Panc1 (cell line): ENCODE data around the gene ADGRF1.

Experiments
- SIN3A ChIP-seq: IDR thresholded peaks from 2 replicates; pipeline ENCODE4 v1.6.1; 2012; ENCODE audit warnings: low read depth, mild to moderate bottlenecking, low read length, moderate library complexity, borderline replicate concordance; ENCODE audit not compliant: insufficient read depth
- TF ChIP-seq, protein P1 (sequence below): fragments of 450-650 bp; IDR thresholded peaks from 2 replicates; pipeline ENCODE4 v1.5.1; 2017; ENCODE audit warnings: mild to moderate bottlenecking
- TF ChIP-seq, protein P2 (sequence below), 2 experiments: IDR thresholded peaks; 2 replicates each; pipeline ENCODE4 v1.6.1; 2011 to 2012; ENCODE audit warnings: low read depth in 2 of 2, control low read depth in 1 of 2, low read length in 1 of 2, mild to moderate bottlenecking in 1 of 2, moderate library complexity in 1 of 2; ENCODE audit not compliant: insufficient read depth in 1 of 2

DNA sequence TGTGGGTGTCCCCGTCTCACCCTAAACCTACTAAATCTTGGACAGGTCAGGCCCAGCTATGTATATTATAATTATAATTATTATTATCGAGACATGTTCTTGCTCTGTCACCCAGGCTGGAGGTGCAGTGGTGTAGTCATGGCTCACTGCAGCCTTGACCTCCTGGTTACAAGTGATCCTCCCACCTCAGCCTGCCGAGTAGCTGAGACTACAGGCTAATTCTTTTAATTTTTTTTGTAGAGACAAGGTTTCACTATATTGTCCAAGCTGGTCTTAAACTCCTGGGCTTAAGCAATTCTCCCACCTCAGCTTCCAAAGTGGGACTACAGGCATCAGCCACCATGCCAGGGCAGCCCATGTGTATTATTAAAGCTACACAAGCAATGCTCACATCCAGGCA is 10.5 kb downstream of the ADGRF1 start:
- TF ChIP-seq, protein P1, sequence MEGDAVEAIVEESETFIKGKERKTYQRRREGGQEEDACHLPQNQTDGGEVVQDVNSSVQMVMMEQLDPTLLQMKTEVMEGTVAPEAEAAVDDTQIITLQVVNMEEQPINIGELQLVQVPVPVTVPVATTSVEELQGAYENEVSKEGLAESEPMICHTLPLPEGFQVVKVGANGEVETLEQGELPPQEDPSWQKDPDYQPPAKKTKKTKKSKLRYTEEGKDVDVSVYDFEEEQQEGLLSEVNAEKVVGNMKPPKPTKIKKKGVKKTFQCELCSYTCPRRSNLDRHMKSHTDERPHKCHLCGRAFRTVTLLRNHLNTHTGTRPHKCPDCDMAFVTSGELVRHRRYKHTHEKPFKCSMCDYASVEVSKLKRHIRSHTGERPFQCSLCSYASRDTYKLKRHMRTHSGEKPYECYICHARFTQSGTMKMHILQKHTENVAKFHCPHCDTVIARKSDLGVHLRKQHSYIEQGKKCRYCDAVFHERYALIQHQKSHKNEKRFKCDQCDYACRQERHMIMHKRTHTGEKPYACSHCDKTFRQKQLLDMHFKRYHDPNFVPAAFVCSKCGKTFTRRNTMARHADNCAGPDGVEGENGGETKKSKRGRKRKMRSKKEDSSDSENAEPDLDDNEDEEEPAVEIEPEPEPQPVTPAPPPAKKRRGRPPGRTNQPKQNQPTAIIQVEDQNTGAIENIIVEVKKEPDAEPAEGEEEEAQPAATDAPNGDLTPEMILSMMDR, result no peak
- TF ChIP-seq SIN3A, result no peak
- TF ChIP-seq, protein P2, sequence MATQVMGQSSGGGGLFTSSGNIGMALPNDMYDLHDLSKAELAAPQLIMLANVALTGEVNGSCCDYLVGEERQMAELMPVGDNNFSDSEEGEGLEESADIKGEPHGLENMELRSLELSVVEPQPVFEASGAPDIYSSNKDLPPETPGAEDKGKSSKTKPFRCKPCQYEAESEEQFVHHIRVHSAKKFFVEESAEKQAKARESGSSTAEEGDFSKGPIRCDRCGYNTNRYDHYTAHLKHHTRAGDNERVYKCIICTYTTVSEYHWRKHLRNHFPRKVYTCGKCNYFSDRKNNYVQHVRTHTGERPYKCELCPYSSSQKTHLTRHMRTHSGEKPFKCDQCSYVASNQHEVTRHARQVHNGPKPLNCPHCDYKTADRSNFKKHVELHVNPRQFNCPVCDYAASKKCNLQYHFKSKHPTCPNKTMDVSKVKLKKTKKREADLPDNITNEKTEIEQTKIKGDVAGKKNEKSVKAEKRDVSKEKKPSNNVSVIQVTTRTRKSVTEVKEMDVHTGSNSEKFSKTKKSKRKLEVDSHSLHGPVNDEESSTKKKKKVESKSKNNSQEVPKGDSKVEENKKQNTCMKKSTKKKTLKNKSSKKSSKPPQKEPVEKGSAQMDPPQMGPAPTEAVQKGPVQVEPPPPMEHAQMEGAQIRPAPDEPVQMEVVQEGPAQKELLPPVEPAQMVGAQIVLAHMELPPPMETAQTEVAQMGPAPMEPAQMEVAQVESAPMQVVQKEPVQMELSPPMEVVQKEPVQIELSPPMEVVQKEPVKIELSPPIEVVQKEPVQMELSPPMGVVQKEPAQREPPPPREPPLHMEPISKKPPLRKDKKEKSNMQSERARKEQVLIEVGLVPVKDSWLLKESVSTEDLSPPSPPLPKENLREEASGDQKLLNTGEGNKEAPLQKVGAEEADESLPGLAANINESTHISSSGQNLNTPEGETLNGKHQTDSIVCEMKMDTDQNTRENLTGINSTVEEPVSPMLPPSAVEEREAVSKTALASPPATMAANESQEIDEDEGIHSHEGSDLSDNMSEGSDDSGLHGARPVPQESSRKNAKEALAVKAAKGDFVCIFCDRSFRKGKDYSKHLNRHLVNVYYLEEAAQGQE (IDR thresholded peaks at IDR 0.05; ENCODE audit: insufficient read depth in 1 of 2, low read depth in 2 of 2, low read length in 1 of 2), result no peak
